GM12878 (cell line): Measurements from ENCODE around the gene TRRAP. TPM values are rescaled to one million over a fixed set of nuclear protein-coding genes. Genes with fewer than 3 reads are reported as not detected.

Experiments used
- CHD1 ChIP-seq: IDR thresholded peaks from 2 replicates; pipeline ENCODE4 v1.6.1; 2012; ENCODE audit warnings: low read depth, low read length, improper control_type of control experiment
- FOXM1 ChIP-seq: IDR thresholded peaks from 2 replicates; pipeline ENCODE4 v1.6.1; 2012; ENCODE audit warnings: low read depth, mild to moderate bottlenecking, inconsistent platforms, low read length, moderate library complexity
- JUND ChIP-seq: IDR thresholded peaks from 2 replicates; pipeline ENCODE4 v1.6.1; 2012; ENCODE audit warnings: low read depth, mild to moderate bottlenecking, low read length, improper control_type of control experiment, moderate library complexity
- SMAD1 ChIP-seq: fragments of 450-650 bp; IDR thresholded peaks from 2 replicates; pipeline ENCODE4 v1.6.1; 2018; ENCODE audit warnings: mild to moderate bottlenecking, low read depth; ENCODE audit not compliant: partially characterized antibody
- ZNF274 ChIP-seq: IDR thresholded peaks from one replicate; pipeline ENCODE4 v1.8.0; 2011; ENCODE audit not compliant: insufficient read length, insufficient read depth
- polyA plus RNA-seq, 11 experiments: library from polyadenylated mRNA; depleted of rRNA in 4 of 11; unstranded in 6 of 11; stranded (reverse) in 5 of 11; fragments of >200 nt; fragmentation: Nextera tagmentation in 4 of 11; fragmentation: Illumina TruSeq in 1 of 11; extraction: Ambion mirVana in 4 of 11; extraction: Trizol in 1 of 11; gene quantifications; 1 replicate in 1 of 11; 2 replicates in 10 of 11; pipeline versions ENCODE4 v1.2.1 to v1.2.3, GENCODE V29; 2011 to 2016; ENCODE audit warnings: inconsistent platforms in 2 of 11, missing spikeins in 2 of 11, low read depth in 1 of 11
- total RNA-seq, 4 experiments: library from RNA; depleted of rRNA in 3 of 4; stranded (reverse); fragments of >200 nt in 3 of 4; fragmentation: Illumina TruSeq in 1 of 4; extraction: Trizol in 1 of 4; gene quantifications; 2 replicates each; pipeline versions ENCODE4 v1.2.1 to v1.2.3, GENCODE V29; 2013 to 2021
- TF ChIP-seq, protein P1 (sequence below): IDR thresholded peaks from 2 replicates; pipeline ENCODE4 v1.6.1; 2012; ENCODE audit warnings: improper control_type of control experiment, low read depth, low read length; ENCODE audit not compliant: insufficient replicate concordance
- TF ChIP-seq, protein P2 (sequence below): IDR thresholded peaks from 2 replicates; pipeline ENCODE4 v1.6.1; 2011; ENCODE audit warnings: borderline replicate concordance, low read depth, mild to moderate bottlenecking, moderate library complexity, mixed read lengths, low read length; ENCODE audit not compliant: insufficient read depth; ENCODE audit errors: extremely low read length
- TF ChIP-seq, protein P3 (sequence below): IDR thresholded peaks from 2 replicates; pipeline ENCODE4 v1.6.1; 2012; ENCODE audit warnings: mild to moderate bottlenecking, low read depth, low read length
- TF ChIP-seq, protein P4 (sequence below): fragments of 150-350 bp; IDR thresholded peaks from 2 replicates; pipeline ENCODE4 v1.6.1; 2016; ENCODE audit warnings: low read depth, low read length

TRRAP gene
- total and polyA plus RNA-seq, 10 of the 15 experiments (the other 5 are each of a cell fraction or from before 2014, with no cell fraction given) = 1.1 to 39.3 (median 8.5) TPM

DNA sequence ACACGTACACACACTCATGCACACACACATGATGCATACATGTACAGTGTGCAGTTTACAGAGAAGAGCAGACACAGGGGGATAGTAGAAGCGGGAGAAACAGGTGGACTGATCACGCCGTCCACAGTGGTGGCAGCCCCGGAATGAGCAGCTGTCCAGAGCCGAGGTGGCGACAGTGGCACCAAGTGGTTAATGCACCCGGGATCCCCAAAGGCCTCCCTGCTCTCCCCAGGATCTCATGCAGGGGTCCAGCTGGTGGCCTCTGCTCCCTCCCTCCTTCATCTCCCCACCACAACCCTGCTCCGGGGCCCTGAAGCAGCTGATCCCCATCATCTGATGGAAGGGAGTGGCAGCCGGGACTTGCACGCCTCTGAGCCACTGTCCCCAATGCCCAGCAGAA is 38.2 kb upstream of the TRRAP start (continued):
- TF ChIP-seq, protein P1, sequence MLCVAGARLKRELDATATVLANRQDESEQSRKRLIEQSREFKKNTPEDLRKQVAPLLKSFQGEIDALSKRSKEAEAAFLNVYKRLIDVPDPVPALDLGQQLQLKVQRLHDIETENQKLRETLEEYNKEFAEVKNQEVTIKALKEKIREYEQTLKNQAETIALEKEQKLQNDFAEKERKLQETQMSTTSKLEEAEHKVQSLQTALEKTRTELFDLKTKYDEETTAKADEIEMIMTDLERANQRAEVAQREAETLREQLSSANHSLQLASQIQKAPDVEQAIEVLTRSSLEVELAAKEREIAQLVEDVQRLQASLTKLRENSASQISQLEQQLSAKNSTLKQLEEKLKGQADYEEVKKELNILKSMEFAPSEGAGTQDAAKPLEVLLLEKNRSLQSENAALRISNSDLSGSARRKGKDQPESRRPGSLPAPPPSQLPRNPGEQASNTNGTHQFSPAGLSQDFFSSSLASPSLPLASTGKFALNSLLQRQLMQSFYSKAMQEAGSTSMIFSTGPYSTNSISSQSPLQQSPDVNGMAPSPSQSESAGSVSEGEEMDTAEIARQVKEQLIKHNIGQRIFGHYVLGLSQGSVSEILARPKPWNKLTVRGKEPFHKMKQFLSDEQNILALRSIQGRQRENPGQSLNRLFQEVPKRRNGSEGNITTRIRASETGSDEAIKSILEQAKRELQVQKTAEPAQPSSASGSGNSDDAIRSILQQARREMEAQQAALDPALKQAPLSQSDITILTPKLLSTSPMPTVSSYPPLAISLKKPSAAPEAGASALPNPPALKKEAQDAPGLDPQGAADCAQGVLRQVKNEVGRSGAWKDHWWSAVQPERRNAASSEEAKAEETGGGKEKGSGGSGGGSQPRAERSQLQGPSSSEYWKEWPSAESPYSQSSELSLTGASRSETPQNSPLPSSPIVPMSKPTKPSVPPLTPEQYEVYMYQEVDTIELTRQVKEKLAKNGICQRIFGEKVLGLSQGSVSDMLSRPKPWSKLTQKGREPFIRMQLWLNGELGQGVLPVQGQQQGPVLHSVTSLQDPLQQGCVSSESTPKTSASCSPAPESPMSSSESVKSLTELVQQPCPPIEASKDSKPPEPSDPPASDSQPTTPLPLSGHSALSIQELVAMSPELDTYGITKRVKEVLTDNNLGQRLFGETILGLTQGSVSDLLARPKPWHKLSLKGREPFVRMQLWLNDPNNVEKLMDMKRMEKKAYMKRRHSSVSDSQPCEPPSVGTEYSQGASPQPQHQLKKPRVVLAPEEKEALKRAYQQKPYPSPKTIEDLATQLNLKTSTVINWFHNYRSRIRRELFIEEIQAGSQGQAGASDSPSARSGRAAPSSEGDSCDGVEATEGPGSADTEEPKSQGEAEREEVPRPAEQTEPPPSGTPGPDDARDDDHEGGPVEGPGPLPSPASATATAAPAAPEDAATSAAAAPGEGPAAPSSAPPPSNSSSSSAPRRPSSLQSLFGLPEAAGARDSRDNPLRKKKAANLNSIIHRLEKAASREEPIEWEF = no peak
- no peak for TF ChIP-seq JUND
- no peak for TF ChIP-seq CHD1
- TF ChIP-seq ZNF274 = no peak
- TF ChIP-seq FOXM1 = no peak
- TF ChIP-seq, protein P2, sequence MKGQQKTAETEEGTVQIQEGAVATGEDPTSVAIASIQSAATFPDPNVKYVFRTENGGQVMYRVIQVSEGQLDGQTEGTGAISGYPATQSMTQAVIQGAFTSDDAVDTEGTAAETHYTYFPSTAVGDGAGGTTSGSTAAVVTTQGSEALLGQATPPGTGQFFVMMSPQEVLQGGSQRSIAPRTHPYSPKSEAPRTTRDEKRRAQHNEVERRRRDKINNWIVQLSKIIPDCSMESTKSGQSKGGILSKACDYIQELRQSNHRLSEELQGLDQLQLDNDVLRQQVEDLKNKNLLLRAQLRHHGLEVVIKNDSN = no peak
- TF ChIP-seq SMAD1 = no peak
- TF ChIP-seq, protein P3, sequence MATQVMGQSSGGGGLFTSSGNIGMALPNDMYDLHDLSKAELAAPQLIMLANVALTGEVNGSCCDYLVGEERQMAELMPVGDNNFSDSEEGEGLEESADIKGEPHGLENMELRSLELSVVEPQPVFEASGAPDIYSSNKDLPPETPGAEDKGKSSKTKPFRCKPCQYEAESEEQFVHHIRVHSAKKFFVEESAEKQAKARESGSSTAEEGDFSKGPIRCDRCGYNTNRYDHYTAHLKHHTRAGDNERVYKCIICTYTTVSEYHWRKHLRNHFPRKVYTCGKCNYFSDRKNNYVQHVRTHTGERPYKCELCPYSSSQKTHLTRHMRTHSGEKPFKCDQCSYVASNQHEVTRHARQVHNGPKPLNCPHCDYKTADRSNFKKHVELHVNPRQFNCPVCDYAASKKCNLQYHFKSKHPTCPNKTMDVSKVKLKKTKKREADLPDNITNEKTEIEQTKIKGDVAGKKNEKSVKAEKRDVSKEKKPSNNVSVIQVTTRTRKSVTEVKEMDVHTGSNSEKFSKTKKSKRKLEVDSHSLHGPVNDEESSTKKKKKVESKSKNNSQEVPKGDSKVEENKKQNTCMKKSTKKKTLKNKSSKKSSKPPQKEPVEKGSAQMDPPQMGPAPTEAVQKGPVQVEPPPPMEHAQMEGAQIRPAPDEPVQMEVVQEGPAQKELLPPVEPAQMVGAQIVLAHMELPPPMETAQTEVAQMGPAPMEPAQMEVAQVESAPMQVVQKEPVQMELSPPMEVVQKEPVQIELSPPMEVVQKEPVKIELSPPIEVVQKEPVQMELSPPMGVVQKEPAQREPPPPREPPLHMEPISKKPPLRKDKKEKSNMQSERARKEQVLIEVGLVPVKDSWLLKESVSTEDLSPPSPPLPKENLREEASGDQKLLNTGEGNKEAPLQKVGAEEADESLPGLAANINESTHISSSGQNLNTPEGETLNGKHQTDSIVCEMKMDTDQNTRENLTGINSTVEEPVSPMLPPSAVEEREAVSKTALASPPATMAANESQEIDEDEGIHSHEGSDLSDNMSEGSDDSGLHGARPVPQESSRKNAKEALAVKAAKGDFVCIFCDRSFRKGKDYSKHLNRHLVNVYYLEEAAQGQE = no peak
- TF ChIP-seq, protein P4, sequence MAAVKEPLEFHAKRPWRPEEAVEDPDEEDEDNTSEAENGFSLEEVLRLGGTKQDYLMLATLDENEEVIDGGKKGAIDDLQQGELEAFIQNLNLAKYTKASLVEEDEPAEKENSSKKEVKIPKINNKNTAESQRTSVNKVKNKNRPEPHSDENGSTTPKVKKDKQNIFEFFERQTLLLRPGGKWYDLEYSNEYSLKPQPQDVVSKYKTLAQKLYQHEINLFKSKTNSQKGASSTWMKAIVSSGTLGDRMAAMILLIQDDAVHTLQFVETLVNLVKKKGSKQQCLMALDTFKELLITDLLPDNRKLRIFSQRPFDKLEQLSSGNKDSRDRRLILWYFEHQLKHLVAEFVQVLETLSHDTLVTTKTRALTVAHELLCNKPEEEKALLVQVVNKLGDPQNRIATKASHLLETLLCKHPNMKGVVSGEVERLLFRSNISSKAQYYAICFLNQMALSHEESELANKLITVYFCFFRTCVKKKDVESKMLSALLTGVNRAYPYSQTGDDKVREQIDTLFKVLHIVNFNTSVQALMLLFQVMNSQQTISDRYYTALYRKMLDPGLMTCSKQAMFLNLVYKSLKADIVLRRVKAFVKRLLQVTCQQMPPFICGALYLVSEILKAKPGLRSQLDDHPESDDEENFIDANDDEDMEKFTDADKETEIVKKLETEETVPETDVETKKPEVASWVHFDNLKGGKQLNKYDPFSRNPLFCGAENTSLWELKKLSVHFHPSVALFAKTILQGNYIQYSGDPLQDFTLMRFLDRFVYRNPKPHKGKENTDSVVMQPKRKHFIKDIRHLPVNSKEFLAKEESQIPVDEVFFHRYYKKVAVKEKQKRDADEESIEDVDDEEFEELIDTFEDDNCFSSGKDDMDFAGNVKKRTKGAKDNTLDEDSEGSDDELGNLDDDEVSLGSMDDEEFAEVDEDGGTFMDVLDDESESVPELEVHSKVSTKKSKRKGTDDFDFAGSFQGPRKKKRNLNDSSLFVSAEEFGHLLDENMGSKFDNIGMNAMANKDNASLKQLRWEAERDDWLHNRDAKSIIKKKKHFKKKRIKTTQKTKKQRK = no peak
